Esophagus squamous epithelium (tissue), 4 donors: Measurements from ENCODE around the gene TMEM225.

Experiments used
- POLR2A ChIP-seq, 4 donors: fragments of 450-650 bp; IDR thresholded peaks; one replicate each; pipeline ENCODE4 v1.6.1; 2017; ENCODE audit warnings: antibody characterized with exemption in 4 of 4, mild to moderate bottlenecking in 4 of 4, moderate library complexity in 3 of 4
- TF ChIP-seq, protein P1 (sequence below), 6 experiments: fragments of 450-650 bp in 4 of 6; fragments of 200-600 bp in 2 of 6; sonication (generic) in 2 of 6; IDR thresholded peaks; one replicate each; pipeline ENCODE4 v1.5.1; 2016 to 2019; ENCODE audit warnings: antibody characterized with exemption in 6 of 6, mild to moderate bottlenecking in 4 of 6, moderate library complexity in 4 of 6

DNA sequence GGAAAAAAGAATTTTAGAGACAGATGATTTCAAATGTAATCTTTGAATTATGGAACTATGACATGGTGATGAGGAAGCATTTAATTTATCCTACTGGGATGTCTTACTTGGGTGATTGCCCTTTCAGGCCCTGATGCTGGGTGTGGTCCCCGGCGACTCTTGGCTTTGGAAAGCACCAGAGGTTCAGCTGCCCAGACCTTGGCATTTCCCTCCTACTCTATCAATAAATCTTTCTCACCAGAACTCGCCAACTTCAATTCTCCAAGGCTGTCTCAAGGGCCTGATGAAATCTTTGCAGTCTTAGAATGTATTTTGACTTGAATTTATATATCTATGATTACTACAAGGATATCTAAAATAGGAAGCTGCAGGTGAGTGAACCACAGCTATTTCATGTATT is 35.5 kb upstream of the TMEM225 start:
- TF ChIP-seq, protein P1, sequence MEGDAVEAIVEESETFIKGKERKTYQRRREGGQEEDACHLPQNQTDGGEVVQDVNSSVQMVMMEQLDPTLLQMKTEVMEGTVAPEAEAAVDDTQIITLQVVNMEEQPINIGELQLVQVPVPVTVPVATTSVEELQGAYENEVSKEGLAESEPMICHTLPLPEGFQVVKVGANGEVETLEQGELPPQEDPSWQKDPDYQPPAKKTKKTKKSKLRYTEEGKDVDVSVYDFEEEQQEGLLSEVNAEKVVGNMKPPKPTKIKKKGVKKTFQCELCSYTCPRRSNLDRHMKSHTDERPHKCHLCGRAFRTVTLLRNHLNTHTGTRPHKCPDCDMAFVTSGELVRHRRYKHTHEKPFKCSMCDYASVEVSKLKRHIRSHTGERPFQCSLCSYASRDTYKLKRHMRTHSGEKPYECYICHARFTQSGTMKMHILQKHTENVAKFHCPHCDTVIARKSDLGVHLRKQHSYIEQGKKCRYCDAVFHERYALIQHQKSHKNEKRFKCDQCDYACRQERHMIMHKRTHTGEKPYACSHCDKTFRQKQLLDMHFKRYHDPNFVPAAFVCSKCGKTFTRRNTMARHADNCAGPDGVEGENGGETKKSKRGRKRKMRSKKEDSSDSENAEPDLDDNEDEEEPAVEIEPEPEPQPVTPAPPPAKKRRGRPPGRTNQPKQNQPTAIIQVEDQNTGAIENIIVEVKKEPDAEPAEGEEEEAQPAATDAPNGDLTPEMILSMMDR (IDR thresholded peaks at IDR 0.05) = no peak
- no peak for TF ChIP-seq POLR2A (IDR thresholded peaks at IDR 0.05)
